ENCODE data around the gene COX18. TPM values are rescaled to one million over a fixed set of nuclear protein-coding genes. Genes with fewer than 3 reads are reported as not detected.

Gene COX18
- total RNA-seq, 1 experiment from 2014 or later: 25.3 TPM

Other genes starting within 250 kb of the COX18 start
- gene ANKRD17, start 189.1 kb upstream of the COX18 start, total RNA-seq (2014; rRNA removed; shearing (Covaris generic)): 26.3 and 36.8 TPM in 2 replicates

Data from SJSA1 (cell line).